DMS114 treated with DMSO at 0.1 percent for 48 hours (cell line): ENCODE measurements around the gene PRKG1.

ENCODE experiments used
- DNase-seq: peaks from one replicate; lab custom pipeline; 2025; ENCODE audit not compliant: unreplicated experiment; lab: John Stamatoyannopoulos, UW

The PRKG1 gene

GRCh38 chr10:51772387-51772786 is 698.1 kb downstream of the PRKG1 start:
- no peak for DNase-seq

- no peak for DNase-seq
Measured at GRCh38 chr10:51773681-51774080, 699.4 kb downstream of the PRKG1 start.

GRCh38 chr10:51783941-51784340 is 709.7 kb downstream of the PRKG1 start:
- DNase-seq = no peak

DNA sequence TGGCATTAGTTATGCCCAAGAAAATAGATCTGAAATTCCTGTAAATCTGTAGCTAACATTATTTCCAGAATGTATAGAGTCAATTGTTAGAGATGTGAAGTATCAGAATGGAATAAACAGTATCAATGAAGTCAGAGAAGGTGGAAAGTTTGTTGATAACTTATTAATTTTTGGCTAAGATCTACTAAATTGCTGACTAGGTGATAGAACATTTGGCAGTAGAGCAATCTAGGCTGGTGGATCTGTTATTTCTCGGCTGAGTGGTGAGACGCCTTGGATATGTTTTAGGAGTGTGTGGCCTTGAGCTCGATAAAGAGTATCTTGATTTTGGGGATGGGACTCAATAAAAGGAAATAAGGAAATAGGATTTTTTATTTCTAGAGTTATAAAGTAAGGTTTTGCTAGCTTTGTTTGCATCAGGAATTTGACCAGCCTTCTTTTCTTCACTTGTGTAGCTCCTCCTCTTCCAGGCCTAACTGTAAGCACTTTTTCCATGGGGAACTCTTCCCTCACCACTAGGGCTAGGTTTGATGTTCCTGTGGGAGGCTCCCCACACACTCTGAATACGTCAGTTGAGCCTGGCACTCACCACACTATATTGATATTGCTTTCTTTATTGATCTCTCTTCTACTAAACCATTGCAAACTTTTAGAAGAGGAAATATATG is 711.9 kb downstream of the PRKG1 start:
- no peak for DNase-seq

DNA sequence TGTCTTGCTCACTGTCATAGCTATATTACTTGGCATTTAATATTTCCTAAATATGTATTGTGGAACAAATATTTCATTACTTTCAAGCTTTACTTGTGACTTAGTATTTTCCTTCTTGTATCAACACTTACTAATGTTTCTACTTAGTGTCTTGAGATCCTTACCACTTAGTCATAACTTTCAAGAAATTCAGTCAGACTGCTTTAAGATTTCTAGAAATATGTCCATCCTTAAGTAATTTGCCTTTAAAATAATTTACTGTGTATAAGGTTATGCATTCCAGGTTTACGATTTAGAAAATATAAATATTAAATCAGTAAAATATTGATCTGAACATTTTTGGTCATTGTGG is 712.4 kb downstream of the PRKG1 start:
- DNase-seq = no peak

DNA sequence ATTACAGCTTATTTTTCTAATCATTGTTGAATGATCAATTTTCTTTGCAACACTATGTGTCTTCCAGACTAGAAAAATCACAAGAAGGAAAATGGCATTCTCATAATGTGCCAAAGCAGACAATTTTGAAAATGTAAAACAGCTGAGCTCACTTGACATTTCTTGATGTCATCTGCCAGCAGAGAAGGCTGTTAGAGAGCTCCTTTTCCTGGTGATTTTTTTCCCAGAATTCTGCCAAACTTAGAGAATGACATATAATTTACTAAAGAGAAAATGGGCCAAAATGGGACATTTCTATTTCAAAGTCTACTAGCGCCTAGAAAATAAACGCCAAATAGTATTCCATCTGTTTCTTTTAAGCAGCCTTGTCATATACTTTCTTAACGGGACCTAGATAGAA is 714.0 kb downstream of the PRKG1 start:
- no peak for DNase-seq

- DNase-seq = no peak
Measured at GRCh38 chr10:51789118-51789517, 714.8 kb downstream of the PRKG1 start.

- no peak for DNase-seq
Measured at GRCh38 chr10:51789903-51790302, 715.6 kb downstream of the PRKG1 start.

DNA sequence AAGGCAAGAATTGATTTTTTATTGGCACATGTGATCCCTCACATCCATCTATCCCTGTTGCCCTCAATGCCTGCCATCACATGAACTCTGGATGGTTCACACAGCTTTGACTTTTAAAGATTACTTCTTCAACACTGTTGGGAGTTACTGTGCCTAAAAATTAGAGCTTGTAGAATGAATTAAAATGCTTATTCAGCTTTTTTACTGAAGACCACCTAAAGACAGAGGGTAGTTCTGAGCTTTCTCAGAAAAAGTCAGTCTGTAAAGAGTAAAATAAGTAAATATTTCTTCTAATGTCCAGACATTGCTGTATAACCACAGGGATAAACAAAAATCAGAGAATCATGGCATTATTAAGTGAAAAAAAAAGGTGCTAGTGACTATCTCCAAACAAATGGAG is 718.4 kb downstream of the PRKG1 start:
- no peak for DNase-seq

DNA sequence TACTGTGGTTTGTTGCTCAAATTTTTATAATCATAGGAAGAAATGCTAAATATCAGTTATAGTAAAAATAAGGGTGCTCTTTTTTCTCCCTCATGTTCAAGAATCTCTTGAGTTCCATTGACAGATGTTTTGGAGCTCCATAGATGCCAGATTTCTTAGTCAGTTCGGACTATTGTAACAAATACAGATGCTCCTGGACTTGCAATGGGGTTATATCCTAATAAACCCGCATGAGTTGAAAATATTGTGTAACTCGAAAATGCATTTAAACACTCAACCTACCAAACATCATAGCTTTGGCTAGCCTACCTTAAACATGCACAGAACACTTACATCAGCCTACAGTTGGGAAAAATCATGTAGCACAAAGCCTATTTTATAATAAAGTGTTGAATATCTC is 725.8 kb downstream of the PRKG1 start:
- DNase-seq = no peak

GRCh38 chr10:51800725-51801424 is 726.6 kb downstream of the PRKG1 start:
- no peak for DNase-seq

DNA sequence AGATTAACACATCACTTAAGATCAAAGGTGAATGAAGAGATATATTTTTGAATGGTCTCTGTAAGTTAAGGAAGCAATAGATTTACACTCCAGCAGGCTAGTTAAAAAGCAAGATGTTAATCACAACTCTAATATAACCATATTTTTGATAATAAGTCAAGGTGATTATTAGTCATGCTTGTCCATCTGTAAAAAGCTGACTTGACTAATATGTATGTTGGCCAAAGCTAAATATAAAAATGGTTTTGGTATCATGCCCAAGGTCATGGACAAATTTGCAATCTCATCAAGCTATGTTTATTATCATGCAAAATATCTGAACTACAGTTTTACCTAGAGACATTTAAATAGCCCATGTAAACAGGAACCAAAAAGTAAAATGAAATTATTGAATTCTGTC is 727.7 kb downstream of the PRKG1 start:
- no peak for DNase-seq

GRCh38 chr10:51804866-51805265 is 730.6 kb downstream of the PRKG1 start:
- no peak for DNase-seq

DNA sequence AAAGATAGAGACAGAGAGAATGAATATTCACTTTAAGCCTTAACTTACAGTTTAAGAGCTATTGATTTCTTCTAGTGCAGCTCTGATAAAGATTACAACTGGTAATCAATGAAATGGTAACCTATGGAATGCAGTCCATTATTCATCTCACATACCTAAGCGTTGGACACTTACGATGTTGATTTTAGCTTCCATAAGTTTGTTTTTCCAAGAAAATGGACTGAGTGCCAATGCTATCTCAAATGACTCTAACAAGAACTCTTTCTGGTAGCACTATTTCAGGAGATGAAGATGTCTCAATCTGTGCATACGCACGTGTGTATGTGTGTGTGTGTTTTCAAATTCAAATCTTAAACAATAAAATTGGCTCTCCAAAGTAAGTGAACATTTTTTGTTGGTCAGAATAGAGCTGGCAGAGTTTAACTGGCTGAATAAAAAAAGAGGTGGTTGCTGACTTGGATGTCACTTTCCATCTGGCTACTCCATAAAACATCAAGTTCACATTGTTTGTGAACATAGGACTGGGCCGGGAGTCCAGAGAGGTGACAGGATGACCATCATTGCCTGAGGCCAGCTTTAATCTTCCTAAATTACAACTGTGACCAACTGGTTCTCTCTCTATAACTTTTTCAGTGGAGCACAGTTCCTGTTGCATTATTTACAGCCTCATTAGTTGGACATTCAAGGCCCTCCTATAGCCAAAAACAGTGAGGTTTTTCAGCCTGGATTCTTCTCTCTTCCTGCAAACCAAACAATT is 732.0 kb downstream of the PRKG1 start:
- no peak for DNase-seq

- no peak for DNase-seq
Measured at GRCh38 chr10:51808187-51808586, 733.9 kb downstream of the PRKG1 start.

DNA sequence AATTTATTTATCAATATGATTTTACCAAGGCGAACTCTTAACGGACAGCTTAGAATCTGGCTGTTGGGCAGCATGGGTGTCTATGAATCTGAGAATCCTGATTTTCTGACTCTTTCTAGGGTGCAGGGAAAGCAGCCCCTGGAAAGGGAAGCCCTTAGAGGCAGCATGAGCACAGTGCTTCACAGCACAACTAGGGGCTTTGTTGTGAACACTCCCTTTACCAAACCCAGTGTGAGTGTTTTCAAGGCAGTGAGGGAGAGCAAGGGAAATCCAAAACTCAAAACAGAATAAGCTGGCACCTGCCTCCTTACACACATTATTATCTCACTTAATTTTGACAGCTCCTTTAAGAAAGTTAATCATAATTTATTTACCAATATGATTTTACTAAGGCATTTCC is 741.4 kb downstream of the PRKG1 start:
- no peak for DNase-seq

DNA sequence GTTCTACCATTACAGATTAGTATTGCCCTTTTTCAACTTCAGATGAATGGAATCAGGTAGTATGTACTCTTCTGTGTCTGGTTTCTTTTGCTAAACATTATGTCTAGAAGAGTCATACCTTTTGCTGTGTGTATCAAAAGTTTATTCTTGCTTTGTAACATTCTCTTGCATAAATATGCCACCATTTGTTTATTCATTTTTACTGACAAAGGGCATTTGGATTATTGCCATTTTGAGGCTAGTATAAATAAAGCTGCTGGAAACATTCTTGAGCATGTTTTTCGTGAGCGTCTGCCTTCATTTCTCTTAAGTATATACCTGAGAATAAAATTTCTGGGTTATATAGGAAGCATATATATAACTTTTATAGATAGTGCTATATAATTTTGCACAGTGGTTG is 746.8 kb downstream of the PRKG1 start:
- no peak for DNase-seq

GRCh38 chr10:51821745-51822144 is 747.5 kb downstream of the PRKG1 start:
- DNase-seq = no peak

GRCh38 chr10:51832652-51833383 is 758.5 kb downstream of the PRKG1 start:
- DNase-seq = no peak

DNA sequence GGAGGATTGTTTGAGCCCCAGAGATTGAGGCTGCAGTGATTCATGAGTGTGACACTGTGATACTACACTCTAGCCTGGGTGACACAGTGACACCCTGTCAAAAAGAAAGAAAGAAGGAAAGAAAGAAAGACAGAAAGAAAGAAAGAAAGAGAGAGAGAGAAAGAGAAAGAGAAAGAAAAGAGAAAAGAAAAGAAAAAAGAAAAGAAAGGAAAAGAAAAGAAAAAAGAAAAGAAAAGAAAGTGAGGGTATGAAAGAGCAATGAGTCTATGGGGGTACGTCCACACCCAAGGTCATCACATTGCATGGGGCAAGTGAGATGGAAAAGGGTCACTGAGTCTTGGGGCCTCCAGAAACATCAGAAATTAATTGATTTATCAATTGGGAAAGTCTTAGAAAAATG is 760.3 kb downstream of the PRKG1 start:
- no peak for DNase-seq

DNA sequence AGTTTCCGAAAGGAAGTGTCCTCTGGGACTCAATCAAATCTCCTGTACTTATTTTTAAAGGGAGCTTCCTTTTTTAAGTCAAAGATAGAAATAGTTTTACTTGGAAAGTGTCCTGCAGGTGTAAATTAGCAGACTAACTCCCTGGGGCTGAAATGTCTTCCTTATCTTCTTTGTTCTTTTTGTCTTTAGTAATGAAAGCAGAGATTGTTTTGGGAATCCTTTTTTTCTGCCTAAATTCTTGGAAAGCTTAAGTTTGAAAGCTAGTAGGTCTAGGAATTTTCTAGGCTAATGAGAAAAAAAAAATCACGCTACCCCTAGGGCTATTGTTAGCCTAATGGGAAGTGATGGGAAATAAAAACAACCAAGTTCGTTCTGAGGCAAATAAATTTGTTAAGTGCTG is 764.2 kb downstream of the PRKG1 start:
- no peak for DNase-seq

DNA sequence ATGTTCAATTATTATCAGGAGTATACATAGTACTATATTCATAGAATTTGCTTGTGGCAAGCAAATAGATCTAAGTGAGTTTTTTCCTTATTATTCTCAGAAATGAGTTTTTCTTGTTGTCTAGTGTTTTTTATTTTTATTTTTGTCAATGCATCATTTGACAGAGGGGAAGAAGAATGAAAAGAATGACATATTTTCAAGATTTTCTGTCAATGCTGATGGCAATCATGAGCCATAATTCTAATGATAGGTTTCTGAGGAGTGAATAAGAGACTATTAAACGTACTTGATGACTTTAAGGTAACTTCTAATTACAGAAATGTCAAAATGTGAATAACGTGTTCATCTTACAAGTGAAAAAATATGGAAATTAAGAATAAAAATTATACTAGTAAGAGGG is 769.7 kb downstream of the PRKG1 start:
- no peak for DNase-seq
